Retinal pigment epithelial cell (primary cell): ENCODE data around the gene PPP2R5A.

Experiments
- DNase-seq: peaks from one replicate; pipeline ENCODE4 v3.0.0-alpha.2; 2010; ENCODE audit warnings: low read depth
- H3K4me3 ChIP-seq: 2 replicates; pipeline ENCODE4 v1.5.1; 2011; ENCODE audit warnings: mild to moderate bottlenecking, low read length, control low read depth, moderate library complexity
- TF ChIP-seq, protein P1 (sequence below): conservative IDR thresholded peaks from 2 replicates; pipeline ENCODE4 v1.5.1; 2011; ENCODE audit warnings: low read depth, low read length, control low read depth, inconsistent platforms

The PPP2R5A gene

DNA sequence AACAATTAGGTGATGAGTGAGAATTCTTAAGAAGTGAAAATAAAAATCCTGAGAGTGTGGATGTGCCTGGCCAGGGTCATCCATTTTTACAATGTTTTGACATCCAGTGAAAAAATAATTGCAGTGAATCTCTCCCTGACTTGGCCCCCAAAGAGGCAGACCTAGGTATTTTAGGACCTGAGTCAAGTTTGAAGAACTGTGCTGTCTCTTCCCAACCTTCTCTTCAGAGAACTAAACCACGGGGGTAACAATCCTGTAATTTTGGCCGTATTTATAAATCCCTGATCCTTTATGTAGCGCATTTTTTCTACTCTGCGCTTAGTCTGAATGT is 43.3 kb upstream of the PPP2R5A start:
- no peak for DNase-seq
- TF ChIP-seq, protein P1, sequence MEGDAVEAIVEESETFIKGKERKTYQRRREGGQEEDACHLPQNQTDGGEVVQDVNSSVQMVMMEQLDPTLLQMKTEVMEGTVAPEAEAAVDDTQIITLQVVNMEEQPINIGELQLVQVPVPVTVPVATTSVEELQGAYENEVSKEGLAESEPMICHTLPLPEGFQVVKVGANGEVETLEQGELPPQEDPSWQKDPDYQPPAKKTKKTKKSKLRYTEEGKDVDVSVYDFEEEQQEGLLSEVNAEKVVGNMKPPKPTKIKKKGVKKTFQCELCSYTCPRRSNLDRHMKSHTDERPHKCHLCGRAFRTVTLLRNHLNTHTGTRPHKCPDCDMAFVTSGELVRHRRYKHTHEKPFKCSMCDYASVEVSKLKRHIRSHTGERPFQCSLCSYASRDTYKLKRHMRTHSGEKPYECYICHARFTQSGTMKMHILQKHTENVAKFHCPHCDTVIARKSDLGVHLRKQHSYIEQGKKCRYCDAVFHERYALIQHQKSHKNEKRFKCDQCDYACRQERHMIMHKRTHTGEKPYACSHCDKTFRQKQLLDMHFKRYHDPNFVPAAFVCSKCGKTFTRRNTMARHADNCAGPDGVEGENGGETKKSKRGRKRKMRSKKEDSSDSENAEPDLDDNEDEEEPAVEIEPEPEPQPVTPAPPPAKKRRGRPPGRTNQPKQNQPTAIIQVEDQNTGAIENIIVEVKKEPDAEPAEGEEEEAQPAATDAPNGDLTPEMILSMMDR, result no peak
- H3K4me3 ChIP-seq, result no peak overlapping the region

DNA sequence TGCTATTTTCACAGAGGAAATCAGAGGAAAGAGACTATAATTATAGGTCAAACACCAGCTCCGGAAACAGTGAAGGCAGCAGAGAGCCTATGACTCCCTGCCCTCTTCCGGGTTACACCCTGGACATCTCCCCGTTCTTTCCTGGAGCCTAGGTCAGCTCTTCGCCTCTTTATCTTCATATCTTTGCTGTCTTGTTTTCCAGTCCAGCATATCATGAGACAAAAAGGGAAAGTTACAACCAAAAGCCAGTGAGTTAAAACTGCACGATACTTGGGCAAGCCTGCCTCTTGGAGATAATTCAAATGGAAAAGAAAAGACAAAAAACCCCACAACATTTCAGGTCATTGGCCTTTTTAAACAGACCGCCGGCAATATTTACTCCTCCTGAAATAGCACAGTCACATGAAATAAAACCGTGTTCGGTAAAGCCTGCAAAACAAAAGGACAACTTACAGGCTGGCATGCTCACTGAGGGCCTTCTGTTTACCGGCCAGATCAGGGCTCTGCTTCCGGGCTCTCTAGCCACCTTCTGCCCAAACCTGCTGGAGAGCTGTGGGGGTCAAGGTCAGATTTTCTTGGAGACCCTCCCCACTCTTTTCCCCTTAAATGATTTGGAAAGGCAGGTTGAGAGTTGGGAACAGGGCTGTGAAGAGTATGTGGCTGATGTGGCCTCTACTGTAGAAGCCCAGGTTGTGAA is 42.8 kb upstream of the PPP2R5A start:
- TF ChIP-seq, protein P1, result no peak
- H3K4me3 ChIP-seq, result no peak overlapping the region
- DNase-seq, result no peak

DNA sequence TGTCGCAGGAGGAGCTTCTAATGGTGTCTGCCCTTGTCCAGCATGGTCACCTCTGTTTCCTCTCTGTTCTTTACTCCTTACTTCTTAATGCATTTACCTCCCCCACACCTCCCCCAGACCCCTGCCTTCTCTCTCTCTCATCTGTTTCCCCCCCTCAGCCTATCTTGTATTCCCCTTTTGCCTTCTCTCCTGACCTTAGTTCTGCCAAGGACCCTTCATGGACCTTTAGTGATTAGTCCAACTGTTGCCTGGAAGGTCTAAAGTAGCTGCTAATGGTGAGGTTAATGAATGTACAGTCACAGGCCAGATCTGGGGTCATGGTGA is 42.3 kb upstream of the PPP2R5A start:
- H3K4me3 ChIP-seq, result no peak overlapping the region
- TF ChIP-seq, protein P1, result no peak

GRCh38 chr1:212244441-212244840 is 40.8 kb upstream of the PPP2R5A start:
- TF ChIP-seq, protein P1, result no peak
- no peak overlapping the region for H3K4me3 ChIP-seq
- DNase-seq, result no peak

More for the DNA sequence above, 42.3 kb upstream of the PPP2R5A start:
- no peak for DNase-seq

DNA sequence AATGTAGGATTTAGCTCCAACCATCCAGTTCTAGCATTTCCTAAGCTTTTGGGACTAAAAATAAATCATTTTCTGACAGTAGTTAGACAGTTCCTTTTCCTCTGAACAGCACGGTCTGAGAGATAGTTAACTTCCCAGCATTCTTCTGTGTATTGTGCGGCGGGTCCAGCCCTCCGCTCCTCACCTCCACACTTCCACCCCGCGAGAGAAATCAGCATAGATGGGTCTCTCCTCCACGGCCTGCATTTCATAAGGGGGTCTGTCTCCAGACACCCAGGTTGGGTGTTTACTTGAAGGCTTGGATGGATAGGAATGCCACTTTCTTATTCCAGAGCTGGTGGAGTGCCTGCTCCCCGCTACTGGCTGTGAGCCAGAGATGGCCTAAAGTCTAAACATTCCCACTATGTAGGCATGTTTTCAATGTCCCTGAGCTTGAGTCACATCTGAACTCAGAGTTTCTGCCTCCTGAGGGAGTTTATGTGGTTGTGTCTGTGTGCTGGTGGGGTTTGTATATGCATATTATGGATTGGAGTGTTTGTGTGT is 38.0 kb upstream of the PPP2R5A start:
- TF ChIP-seq, protein P1, result no peak
- no peak for DNase-seq
- no peak overlapping the region for H3K4me3 ChIP-seq

DNA sequence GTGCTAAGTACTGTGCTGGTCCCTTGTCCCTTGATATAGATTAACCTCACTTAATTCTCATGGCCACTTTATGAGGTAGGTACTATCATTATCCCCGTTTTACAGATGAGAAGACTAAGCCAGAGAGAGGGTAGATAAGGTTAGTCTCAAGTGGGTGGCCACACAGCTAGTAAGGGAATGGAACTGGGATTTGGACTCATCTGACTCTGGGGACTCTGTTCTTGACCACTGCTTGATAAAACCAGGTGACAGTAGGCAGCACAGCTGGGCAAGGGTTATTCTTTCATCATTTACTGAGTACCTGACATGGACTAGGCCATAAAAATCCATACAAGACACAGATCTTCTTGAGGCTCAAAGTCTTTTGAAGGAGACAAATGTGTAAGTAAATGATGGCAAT is 37.2 kb upstream of the PPP2R5A start:
- TF ChIP-seq, protein P1, result no peak
- DNase-seq, result no peak
- no peak overlapping the region for H3K4me3 ChIP-seq

DNA sequence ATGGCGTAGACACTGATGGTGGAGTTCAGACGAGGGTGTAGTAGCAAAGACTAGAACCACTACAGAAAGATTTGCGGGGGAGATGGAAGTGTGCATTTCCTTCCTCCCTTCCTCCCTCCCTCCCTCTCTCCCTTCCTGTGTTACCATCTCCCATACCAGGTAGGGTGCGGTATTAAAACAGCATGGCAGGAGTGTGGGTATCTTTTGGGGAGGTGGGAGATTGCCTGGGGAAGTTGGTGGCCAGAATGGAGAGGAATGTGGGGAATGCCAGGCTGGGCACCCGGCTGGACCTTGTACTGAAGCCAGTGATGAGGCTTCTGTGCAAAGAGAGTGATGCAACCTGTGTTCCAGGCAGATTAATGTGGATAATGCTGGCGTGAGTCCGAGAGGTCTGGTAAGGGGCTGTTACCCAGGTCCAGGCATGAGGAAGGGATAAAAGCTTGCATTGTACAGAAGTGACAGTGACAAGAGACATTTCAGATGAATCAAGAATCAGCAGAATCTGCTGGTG is 30.3 kb upstream of the PPP2R5A start:
- peak; percentile 48 for DNase-seq
- no peak overlapping the region for H3K4me3 ChIP-seq
- TF ChIP-seq, protein P1, result no peak
